OCI-LY3 (cell line): Measurements from ENCODE around the gene BRD1.

Experiments used
- EZH2phosphoT487 ChIP-seq: fragments of 200-600 bp; shearing (Covaris generic); IDR thresholded peaks from 2 replicates; pipeline ENCODE4 v1.6.1; 2018; ENCODE audit warnings: antibody characterized with exemption, mixed run types, low read depth
- TF ChIP-seq, protein P1 (sequence below): fragments of 200-600, 300-600 bp; sonication (generic); IDR thresholded peaks from 2 replicates; pipeline ENCODE4 v1.5.1; 2014; ENCODE audit warnings: antibody characterized with exemption, low read length, low read depth

DNA sequence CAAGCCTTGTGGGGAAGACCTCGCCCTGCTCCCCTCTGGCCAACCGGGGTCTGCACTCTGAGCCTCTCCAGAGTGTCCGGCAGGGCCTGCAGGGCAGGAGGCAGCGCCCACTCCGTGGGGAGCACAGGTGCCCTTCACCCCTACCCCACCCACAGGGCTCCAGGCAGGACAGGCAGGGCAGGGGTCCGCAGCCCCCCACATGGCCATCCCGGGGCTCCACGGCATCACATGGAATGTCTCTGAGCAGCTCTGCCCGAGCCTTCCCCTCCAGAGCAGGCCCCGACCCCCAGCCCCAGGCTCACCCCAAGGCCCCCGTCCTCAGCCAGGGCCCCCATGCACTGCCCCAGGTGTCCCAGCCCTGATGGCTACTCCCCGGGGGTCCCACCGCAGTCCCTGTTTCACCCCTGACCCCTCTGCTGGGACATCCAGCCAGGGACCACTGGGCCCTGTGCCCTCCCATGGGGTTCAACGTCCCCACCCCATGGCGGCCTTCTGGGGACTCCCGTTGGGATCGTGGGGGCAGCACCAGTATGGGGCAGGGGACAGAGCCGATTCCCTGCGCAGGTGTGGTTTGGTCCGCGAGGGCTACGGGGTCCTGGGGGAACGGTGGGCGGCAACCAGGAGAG, 77.7 kb downstream of the BRD1 start:
- TF ChIP-seq, protein P1, sequence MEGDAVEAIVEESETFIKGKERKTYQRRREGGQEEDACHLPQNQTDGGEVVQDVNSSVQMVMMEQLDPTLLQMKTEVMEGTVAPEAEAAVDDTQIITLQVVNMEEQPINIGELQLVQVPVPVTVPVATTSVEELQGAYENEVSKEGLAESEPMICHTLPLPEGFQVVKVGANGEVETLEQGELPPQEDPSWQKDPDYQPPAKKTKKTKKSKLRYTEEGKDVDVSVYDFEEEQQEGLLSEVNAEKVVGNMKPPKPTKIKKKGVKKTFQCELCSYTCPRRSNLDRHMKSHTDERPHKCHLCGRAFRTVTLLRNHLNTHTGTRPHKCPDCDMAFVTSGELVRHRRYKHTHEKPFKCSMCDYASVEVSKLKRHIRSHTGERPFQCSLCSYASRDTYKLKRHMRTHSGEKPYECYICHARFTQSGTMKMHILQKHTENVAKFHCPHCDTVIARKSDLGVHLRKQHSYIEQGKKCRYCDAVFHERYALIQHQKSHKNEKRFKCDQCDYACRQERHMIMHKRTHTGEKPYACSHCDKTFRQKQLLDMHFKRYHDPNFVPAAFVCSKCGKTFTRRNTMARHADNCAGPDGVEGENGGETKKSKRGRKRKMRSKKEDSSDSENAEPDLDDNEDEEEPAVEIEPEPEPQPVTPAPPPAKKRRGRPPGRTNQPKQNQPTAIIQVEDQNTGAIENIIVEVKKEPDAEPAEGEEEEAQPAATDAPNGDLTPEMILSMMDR, result no peak
- no peak for TF ChIP-seq EZH2phosphoT487
